ENCODE data around the gene WAC. TPM values are rescaled to one million over a fixed set of nuclear protein-coding genes. Genes with fewer than 3 reads are reported as not detected.

WAC gene
- total and polyA plus RNA-seq, 10 of the 15 experiments (the other 5 are each of a cell fraction or from before 2014, with no cell fraction given) = 26.5 to 131 (median 69.4) TPM

GRCh38 chr10:28592953-28593352 lies 60.0 kb downstream of the WAC start:
- in situ Hi-C loops (cut with MboI) = no loop called here
- ChIA-PET CTCF (no interaction called here), POLR2A (no interaction called here), SMC1A (ENCODE audit: uncharacterized antibody, unreplicated experiment) (no interaction called here), RAD21 (ENCODE audit: unreplicated experiment) (no interaction called here)
- Histone ChIP-seq H3K9ac (ENCODE audit: control insufficient read depth, insufficient read depth, low read length) (no peak overlapping the region), H2AFZ (ENCODE audit: control insufficient read depth, low read depth, low read length) (no peak overlapping the region), H4K20me1 (ENCODE audit: control insufficient read depth, insufficient read depth) (peaks cover 3% of the 10 kb centered on the region; the same call in 1 of the 2 replicates), H3K4me1 (ENCODE audit: control insufficient read depth, insufficient read depth, low read length) (no peaks in the 10 kb centered on the region), H3K4me2 (ENCODE audit: control insufficient read depth, insufficient read depth) (no peak overlapping the region), H3K9me3 (replicated peaks; ENCODE audit: control insufficient read depth, insufficient read depth, low read length) (no peaks in the 10 kb centered on the region), H3K79me2 (ENCODE audit: control insufficient read depth, insufficient read depth, low read length) (peaks cover 33% of the 10 kb centered on the region), H3K27me3 (replicated peaks in 1 of 2; ENCODE audit: control insufficient read depth in 2 of 2, insufficient read depth in 2 of 2, low read length in 1 of 2) (no peaks in the 10 kb centered on the region), H3K27ac (ENCODE audit: control insufficient read depth, insufficient read depth) (no peak overlapping the region), H3K4me3 (no peak overlapping the region), H3K36me3 (ENCODE audit: control insufficient read depth in 2 of 2, insufficient read depth in 2 of 2, low read length in 1 of 2) (peaks cover 8 to 40% of the 10 kb centered on the region in 2 experiments)
- intact Hi-C loops (cut with micrococcal nuclease; ENCODE audit: unreplicated experiment) = loop anchor here (10.0 kb wide), 1 partner anchor 158 kb away; no protein-coding TSS in a partner anchor
- TF ChIP-seq NKRF (conservative IDR thresholded peaks at IDR 0.05) = no peak
- TF ChIP-seq NR2C2 (IDR thresholded peaks at IDR 0.05; ENCODE audit: borderline replicate concordance, control insufficient read depth, insufficient read length, low read depth) = no peak
- TF ChIP-seq EED (IDR thresholded peaks at IDR 0.05; ENCODE audit: low read depth) = no peak
- no peak for TF ChIP-seq ZNF592 (IDR thresholded peaks at IDR 0.05)
- no peak for TF ChIP-seq RAD51 (IDR thresholded peaks at IDR 0.05)
- FAIRE-seq (no peak), DNase-seq (ENCODE audit: low read depth, low spot score) (no peak), ATAC-seq (no peak)
- 100% methylated on average over 1 of the region's 1 CpG for WGBS (ENCODE audit: insufficient coverage, insufficient replicate concordance, low lambda C conversion rate, missing lambda C conversion rate)
- BruUV-seq (replicated peaks) = no TSS peak
